ENCODE measurements around the gene RPL13A. TPM values are rescaled to one million over a fixed set of nuclear protein-coding genes. Genes with fewer than 3 reads are reported as not detected.

The RPL13A gene
- total RNA-seq, 1 donor from 2014 or later, result 3,026 TPM

- no peak overlapping the region for H3K27ac Mint-ChIP-seq (ENCODE audit: unreplicated experiment)
- H3K36me3 Mint-ChIP-seq (ENCODE audit: low read depth), result peaks cover 19% of the 10 kb centered on the region
- H3K9me3 Mint-ChIP-seq, result no peaks in the 10 kb centered on the region
- H3K27me3 Mint-ChIP-seq (ENCODE audit: low read depth), result peaks cover 14% of the 10 kb centered on the region
- DNase-seq (ENCODE audit: low read depth, low spot score), result no peak
- H3K4me1 Mint-ChIP-seq, result peaks cover 43% of the 10 kb centered on the region
- no peak for TF ChIP-seq CTCF (conservative IDR thresholded peaks at IDR 0.05)
- H3K4me3 Mint-ChIP-seq, result peak overlapping the region; percentile 96
Measured at GRCh38 chr19:49499030-49499670, 11.7 kb downstream of the RPL13A start.

GRCh38 chr19:49502866-49503581, 15.6 kb downstream of the RPL13A start:
- DNase-seq (ENCODE audit: low read depth, low spot score), result no peak
- peaks cover 17% of the 10 kb centered on the region for H3K4me1 Mint-ChIP-seq
- H3K27ac Mint-ChIP-seq (ENCODE audit: unreplicated experiment), result no peak overlapping the region
- peak overlapping the region; percentile 70 for H3K4me3 Mint-ChIP-seq
- H3K9me3 Mint-ChIP-seq, result no peaks in the 10 kb centered on the region
- peak; percentile 72 for TF ChIP-seq CTCF (conservative IDR thresholded peaks at IDR 0.05)
- H3K36me3 Mint-ChIP-seq (ENCODE audit: low read depth), result peaks cover 5% of the 10 kb centered on the region
- peaks cover 3% of the 10 kb centered on the region for H3K27me3 Mint-ChIP-seq (ENCODE audit: low read depth)

GRCh38 chr19:49503582-49503962, 16.2 kb downstream of the RPL13A start:
- Mint-ChIP-seq H3K4me1 (peaks cover 16% of the 10 kb centered on the region), H3K27ac (ENCODE audit: unreplicated experiment) (no peak overlapping the region), H3K4me3 (no peak overlapping the region), H3K36me3 (ENCODE audit: low read depth) (peaks cover 4% of the 10 kb centered on the region), H3K9me3 (no peaks in the 10 kb centered on the region), H3K27me3 (ENCODE audit: low read depth) (peaks cover 3% of the 10 kb centered on the region)
- TF ChIP-seq CTCF (conservative IDR thresholded peaks at IDR 0.05), result no peak
- no peak for DNase-seq (ENCODE audit: low read depth, low spot score)

- H3K27ac Mint-ChIP-seq (ENCODE audit: unreplicated experiment), result no peak overlapping the region
- peak; percentile 58 for DNase-seq (ENCODE audit: low read depth, low spot score)
- no peaks in the 10 kb centered on the region for H3K9me3 Mint-ChIP-seq
- no peaks in the 10 kb centered on the region for H3K36me3 Mint-ChIP-seq (ENCODE audit: low read depth)
- peaks cover 14% of the 10 kb centered on the region for H3K4me1 Mint-ChIP-seq
- H3K27me3 Mint-ChIP-seq (ENCODE audit: low read depth), result peaks cover 3% of the 10 kb centered on the region
- TF ChIP-seq CTCF (conservative IDR thresholded peaks at IDR 0.05), result peak; percentile 77
- peak overlapping the region; percentile 50 for H3K4me3 Mint-ChIP-seq
Measured at GRCh38 chr19:49506575-49507105, 19.2 kb downstream of the RPL13A start.

- H3K27ac Mint-ChIP-seq (ENCODE audit: unreplicated experiment), result no peak overlapping the region
Measured at GRCh38 chr19:49507803-49508494, 20.5 kb downstream of the RPL13A start.

More at GRCh38 chr19:49507803-49508494, 20.5 kb downstream of the RPL13A start:
- Mint-ChIP-seq H3K27me3 (ENCODE audit: low read depth) (no peaks in the 10 kb centered on the region), H3K4me1 (peaks cover 21% of the 10 kb centered on the region), H3K9me3 (no peaks in the 10 kb centered on the region), H3K4me3 (no peak overlapping the region), H3K36me3 (ENCODE audit: low read depth) (no peaks in the 10 kb centered on the region)
- no peak for TF ChIP-seq CTCF (conservative IDR thresholded peaks at IDR 0.05)
- no peak for DNase-seq (ENCODE audit: low read depth, low spot score)

Measured in neural crest cell (in vitro differentiated cells).